NCI-H82 treated with DMSO at 0.1 percent for 48 hours (cell line): ENCODE measurements around the gene KRT1.

Source experiments
- DNase-seq: peaks from one replicate; lab custom pipeline; 2025; ENCODE audit not compliant: unreplicated experiment; lab: John Stamatoyannopoulos, UW

Gene KRT1

DNA sequence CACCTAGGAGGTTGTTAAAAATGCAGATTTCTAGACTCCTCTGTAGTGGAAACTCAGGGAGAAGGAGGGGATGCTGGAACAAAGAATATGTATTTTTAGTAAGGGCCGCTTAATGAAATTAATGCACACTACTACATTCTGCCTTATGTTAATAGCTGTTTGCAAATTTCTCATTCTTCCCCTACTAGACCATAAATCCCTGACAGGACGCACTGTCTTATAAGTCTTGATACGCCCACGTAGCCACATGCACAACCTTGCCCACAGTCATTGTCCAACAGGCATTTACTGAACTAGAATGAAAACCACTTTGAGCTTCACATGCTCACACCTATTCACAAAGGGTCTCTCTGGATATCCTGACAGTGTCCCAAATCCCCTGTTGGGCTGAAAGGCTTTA is 38.7 kb downstream of the KRT1 start:
- DNase-seq: no peak

DNA sequence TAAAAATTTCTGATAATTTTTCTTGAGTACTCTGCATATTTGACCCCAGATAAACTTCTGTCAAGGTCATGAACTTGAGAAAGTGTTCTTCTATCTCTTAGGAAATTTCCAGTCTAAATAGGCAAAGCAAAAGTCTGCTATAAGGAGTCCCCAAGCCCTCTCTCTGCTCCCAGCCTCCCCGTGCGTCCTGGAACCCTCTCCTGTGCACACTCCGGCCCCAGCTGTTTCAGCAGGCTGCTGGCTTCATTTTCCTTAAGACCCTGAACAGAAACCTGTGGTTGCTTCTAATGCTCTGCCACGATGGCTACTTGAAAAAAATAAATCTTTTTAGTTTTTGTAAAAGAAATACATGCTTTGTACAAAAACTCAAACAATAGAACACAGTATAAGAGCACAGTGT is 42.9 kb downstream of the KRT1 start:
- DNase-seq: no peak

DNA sequence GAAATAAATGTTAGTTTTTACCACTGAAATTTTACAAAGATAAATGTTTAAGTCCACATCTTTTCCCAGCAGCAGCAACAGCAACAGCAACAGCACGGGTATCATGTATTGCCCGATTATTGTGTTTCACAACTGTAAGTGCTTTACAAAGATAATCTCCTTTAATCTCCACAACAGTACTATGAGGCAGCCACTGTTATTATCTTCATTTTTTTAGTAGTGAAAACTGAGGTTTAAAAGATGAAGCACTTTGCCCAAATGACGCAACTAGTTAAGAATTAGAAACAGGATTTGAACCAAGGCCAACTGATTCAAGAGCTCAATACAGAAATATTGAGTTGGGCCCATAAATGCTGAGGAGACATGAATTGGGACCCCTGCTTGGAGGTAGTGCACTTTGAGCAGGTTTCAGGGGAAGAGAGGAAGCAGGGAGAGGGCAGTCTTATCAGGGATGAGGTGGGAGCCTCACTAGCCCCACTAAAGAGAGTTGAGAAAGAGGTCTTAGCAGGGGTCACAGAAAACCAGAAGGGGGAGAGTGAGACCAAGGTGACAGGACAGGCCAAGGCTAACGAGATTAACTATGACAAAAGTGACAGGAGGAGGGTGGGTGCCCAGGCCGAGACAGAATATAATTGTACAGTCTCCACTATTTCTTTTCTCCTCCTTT is 43.5 kb downstream of the KRT1 start:
- no peak for DNase-seq

DNA sequence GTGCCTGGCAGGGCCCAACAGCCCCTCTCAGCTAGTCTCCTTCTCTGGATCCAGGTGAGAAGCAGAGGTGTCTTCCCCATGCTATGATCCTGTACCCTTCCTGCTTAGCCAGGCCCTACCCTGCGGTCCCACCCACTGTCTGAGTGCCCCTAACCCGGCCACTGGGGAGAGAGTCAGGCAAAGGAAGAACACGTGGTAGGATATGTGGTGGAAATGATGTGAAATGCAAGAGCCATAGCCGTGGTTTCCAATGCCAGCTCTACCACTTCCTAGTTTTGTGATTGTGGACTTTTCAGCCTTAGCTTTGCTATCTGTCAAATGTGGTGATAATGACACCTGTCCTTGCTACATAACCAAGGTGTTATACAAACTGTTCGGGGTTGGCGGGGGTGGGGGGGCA is 44.0 kb downstream of the KRT1 start:
- no peak for DNase-seq

DNA sequence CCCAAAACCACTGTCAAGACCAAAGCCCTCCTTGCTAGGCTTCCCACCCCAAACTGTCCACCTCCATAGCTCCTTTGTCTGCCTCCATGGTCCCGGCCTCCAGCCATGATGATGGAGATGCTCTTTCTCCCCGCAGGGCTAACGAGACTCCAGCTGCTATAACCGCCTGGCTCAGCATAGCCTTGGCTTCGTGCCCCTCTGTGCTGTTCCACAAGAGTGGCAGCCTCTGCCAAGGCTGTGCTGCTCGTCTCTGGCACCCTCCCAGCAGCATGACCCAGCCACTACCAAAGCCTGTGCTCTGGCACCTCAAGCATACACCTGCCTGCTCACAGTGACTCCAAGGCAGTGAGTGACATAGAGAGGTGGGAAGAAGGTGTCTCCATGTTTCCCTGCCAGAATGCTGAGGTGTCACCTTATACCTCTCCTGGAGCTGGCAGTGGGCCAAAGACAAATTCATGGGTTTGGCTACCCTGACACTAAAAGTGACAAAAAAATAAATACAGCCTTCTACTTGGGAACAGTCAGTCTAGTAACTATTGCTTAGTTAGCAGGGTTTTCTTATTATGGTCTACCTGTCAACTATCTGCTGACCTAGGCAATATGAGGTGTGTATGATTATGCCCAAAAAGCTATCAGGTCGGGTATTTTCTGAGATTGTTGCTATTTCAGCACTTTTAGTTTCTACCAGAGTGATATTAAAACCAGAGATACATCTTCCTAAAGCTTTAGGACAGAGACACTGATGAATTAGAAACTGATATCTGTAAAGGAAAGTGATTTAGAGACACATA is 45.7 kb downstream of the KRT1 start:
- no peak for DNase-seq

DNA sequence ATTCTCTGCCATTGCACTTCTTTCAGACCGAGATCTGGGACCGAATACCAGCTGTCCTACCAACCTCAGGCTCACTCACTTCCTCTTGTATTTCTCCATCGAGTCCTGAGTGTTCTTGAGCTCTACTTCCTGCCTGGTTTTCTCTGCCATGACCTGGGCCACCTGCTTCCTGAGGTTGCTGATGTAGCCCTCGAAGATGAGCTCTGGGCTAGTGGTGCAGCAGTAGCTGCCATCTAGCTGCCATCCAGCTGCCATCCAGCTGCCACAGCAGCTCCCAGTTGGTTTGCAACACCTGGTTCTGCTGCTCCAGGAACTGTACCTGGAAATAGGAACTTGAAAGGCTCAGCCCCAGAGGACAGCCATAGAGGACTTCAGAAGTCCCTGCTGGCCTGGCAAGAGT is 46.8 kb downstream of the KRT1 start:
- DNase-seq: no peak

DNA sequence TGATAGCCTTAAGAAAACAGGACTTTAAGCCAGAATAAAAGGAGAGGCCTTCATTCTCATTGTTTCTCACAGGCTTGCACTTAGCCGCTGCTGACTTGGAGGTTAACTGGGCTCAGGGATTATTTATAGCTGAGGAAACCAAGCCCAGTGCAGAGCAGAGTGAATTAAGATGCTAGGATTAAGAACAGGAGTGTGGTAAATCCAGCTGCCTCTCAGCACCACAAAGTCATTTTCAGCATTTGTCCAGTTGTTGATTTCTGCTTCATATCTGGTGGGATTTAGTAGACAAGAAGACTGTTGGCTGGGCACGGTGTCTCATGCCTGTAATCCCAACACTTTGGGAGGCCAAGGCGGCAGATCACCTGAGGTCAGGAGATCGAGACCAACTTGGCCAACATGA is 47.6 kb downstream of the KRT1 start:
- no peak for DNase-seq

DNA sequence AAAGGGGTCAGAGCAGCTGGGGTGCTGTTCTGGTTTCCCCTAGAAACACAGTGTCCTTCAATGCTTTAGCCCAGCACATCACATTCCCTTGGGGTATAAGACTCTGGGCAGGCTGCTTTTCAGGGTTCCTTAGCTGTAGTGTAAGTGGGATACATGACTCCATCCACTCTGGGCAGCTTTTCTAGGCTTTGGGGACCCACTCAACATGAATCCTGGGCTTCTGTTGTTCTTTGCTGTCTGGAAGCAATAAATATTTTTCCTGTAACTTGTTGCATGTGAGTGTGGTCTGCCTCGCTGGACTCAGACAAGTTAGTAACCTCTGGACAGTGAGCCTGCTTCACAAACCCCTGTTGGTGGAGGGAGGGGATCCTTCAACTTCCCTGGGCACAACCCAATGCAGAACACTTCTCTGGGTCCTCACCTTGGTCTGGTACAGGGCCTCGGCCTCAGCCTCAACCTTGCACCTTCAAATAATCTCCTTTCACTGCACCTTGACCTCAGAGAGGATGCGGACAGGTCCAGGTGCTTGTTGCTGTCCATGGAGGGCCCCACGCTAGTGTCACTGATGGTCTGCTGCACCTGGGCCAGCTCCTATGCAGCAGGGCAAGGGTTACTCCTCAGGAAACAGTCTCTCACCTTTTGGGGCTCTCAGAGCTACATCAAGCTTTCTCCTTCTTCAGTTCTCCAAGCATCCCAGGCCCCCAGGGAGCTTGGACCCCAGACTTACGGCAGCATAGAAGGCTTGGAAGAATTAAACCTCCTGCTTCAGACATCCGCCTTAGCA is 48.3 kb downstream of the KRT1 start:
- DNase-seq: no peak

DNA sequence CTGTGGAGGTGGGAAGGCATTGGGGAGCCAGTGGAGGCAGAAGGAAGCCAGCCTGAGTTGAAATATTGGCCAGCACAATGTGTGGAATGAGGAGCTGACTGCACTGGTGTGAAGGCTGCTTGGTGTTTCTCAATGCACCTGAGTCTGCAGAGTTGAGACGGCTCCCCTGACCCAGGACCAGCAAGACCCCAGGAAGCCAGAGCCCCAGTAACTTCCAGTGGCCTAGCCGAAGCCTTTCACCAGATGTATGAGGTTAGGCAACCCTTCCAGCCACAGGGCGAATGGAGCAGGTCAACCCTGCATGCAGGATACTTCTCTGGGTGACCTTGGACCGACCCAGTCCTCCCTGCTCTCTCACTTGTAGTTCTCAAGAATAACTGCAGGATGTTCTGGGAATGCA is 48.9 kb downstream of the KRT1 start:
- DNase-seq: no peak

DNA sequence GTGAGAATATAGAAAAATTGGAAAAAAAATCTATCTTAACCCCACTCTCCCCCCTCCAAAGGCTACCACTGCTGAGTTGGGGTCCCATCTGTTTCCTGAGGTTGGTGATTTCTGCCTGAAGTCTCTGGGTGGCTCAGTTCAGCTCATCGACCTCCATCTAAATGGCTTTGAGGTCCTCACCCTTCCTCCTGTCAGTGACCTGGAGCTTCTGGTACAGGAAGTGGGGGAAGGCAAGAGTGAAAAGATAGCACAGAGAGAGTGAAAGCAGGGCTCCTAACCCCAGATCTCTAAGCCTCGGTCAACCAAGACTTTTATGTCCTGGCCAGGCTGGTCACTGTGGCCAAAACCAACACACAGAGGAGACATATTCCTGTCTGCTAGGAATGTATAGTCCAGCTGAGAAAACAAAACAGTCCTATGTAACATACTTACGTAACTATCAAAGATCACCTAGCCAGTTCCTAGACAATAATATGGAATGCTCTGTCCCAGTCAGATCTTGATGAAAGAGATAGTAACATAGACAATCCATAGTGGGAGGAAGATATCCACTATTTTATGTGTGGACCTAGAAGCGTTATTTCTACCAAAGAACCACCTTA is 49.5 kb downstream of the KRT1 start:
- DNase-seq: no peak

DNA sequence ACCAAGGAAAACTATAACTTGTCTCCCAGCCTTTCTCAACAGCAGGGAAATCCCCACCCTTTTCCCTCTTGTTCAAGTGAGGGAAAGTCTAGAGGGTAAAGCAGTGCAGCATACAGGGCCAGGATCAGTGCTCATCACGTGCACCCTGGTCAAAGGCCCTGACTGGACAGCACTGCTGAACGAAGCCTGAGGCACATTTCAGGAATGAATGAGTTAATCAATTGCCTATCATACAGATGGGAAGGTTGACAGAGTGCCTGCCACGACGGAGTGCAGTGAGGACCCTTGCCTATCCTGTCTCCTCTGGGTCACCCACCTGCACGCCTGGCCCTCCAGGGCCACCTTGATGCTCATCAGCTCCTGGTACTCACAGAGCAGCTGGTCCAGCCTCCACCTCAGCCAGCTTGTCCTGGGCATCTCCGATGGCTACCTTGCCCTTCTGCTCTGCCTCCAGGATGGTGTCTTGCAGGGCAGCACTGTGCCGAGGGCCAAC is 50.2 kb downstream of the KRT1 start:
- DNase-seq: no peak

DNA sequence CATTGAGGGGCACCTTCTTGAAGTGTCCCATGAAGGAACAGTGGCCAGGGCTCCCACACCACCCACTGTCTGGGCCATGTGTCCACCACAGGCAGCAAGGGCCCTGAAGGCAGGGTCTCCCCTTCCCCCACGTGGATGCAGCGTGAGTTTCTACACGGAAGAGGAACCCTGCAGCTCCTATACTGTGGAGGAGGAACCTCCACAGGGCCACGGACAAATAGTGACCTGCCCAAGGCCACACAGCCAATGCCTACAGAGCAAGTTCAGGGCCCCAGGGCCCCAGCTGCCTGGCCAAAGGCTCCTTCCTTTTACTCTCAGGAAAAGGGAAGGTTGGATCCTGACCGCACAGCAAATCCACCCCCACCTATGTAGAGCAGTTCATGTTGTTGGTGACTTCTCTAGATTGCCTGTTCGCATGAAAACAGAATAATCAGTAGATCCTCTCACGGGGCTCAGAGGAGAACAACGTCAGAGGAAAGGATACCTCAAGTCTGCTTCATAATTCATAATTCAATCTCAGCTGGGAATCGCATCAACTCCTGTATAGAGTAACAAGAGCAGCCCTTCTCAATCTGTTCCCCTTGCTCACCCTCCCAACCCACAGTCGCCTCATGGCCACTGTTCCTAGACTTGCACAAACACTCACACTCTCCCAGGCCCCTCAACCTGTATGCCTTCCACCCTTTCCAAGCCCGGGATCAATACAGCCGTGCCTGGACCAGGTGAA is 50.8 kb downstream of the KRT1 start:
- no peak for DNase-seq

DNA sequence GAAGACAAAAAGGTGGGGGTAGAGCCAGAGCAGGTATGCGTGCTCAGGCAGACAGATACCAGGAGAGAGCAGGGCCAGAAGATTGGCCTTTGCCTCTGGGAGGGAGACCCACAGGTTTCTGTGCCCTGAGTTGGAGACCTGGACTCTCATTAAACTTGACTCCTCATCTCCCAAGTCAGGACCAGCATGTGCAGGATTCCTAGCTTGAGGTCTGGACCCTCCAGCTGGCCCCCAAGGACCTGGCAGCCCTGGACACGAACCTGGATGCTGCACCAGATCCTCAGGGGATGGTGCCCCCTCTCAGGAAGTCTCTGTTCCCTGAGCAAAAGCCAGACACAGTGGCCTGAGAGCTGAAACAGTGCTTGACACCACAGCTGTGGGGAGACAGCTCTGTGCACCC is 51.4 kb downstream of the KRT1 start:
- no peak for DNase-seq

DNA sequence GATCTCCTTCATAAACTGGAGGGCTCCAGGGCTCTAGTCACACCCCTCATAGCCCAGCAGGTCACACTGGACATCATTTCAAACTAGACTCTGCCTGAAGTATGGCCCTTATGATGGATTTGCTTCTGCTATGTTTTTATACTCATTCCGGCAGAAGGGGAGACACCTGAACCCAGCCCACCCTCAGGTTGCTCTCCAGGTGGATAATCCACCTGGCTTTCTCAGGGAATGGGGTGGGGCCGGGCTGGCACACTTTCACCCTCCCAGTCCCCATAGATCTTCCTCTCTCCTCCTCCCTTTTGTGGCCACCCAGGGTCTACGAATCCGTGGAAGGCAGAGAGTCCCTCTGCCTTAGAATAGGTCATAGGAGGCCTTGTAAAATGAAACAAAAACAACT is 52.1 kb downstream of the KRT1 start:
- DNase-seq: no peak

DNA sequence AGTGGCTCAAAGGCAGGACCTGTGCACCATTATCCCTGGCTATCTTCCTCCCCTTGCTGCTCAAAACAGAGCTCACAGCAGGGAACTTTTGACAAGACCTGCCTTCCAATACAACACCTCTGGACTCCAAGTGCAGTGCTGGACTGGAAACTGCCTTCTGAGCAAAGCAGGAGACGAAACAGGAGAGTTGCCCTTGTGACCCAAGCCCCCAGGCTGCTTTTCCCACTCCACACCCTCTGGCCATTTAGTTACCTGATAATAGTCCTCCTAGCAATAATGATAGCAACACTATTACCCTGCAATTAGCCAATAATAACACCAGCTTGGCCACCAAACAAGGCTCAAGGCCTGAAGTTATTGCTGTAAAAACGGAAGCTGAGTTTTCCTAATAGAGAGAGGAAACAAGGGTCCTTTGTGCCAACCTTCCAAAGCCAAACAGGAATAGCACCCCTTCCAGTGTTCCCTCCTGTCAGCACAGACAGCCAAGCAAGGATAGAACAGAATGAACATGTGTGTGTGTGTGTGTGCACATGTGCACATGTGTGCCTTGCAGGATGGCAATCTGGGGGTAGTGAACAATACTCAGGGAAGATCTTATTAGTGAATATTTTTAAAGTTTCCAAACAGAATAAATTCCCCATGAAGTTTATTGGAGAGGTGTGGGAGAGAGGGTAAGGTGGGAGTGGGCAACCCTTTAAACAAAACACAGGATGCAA is 52.7 kb downstream of the KRT1 start:
- no peak for DNase-seq
